HepG2 (cell line): ENCODE measurements around the gene USP2.

ENCODE experiments used
- JUN ChIP-seq: sonication (generic); formaldehyde crosslinking; IDR thresholded peaks from 2 replicates; pipeline ENCODE4 v1.4.0; 2020; ENCODE audit warnings: mild to moderate bottlenecking, missing genetic modification reagents
- TAF1 ChIP-seq: sonication (generic); formaldehyde crosslinking; IDR thresholded peaks from 2 replicates; pipeline ENCODE4 v1.4.0; 2020; ENCODE audit warnings: missing genetic modification reagents
- TF ChIP-seq, protein P1 (sequence below), 2 experiments: sonication (generic) in 1 of 2; formaldehyde crosslinking in 1 of 2; IDR thresholded peaks; 2 replicates each; pipeline versions ENCODE4 v1.5.1 to v1.6.1; 2011 to 2020; ENCODE audit warnings: borderline replicate concordance in 1 of 2, low read depth in 1 of 2, low read length in 1 of 2, mild to moderate bottlenecking in 1 of 2, missing genetic modification reagents in 1 of 2, moderate library complexity in 1 of 2

DNA sequence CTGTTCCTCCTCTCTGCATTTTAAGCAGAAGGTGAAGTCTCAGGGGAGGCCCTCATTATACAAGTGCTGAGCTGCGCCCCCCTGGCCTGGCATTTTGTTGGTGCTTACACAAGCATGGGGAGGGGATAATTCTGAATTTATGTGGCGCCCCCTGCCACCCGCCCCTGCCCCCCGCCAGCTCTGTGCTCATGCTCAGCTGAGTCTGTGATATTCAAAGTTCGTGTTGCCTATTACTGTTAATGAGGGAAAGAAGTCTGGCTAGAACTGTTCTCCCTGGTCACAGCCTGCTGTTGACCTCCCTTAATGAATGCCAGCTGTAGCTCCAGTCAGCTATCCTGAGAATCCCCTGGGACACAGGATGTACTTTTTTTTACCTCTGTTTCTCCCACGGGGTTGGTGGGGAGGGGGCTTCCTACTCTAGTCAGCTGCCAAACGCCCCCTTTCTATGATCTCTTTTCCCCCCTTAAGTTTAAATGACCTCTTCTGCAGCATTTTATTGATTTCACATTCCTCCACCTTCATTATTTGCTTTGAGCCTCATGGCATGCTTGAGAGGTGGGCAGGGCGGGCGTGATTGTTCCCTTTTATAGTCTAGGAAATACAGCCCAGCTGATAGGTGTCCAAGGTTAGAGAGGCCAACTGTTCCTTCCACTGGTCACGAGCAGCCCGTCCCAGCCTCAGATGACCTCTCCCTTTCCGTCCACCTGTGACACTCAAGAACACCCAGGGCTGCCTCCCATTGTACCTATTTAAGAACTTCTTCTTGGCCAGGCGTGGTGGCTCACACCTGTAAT, 12.2 kb downstream of the USP2 start:
- TF ChIP-seq TAF1 (CRISPR knock-in tag) (no peak), JUN (CRISPR knock-in tag) (no peak)
- TF ChIP-seq, protein P1, sequence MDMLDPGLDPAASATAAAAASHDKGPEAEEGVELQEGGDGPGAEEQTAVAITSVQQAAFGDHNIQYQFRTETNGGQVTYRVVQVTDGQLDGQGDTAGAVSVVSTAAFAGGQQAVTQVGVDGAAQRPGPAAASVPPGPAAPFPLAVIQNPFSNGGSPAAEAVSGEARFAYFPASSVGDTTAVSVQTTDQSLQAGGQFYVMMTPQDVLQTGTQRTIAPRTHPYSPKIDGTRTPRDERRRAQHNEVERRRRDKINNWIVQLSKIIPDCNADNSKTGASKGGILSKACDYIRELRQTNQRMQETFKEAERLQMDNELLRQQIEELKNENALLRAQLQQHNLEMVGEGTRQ (IDR thresholded peaks at IDR 0.05; ENCODE audit: low read depth, low read length) = no peak
- TF ChIP-seq, protein P1 (CRISPR knock-in tag; IDR thresholded peaks at IDR 0.05; ENCODE audit: borderline replicate concordance) = no peak
